Astrocyte of the cerebellum (primary cell): ENCODE results near the gene INPP4B.

Experiments
- DNase-seq: peaks from one replicate; pipeline ENCODE4 v3.0.0-alpha.2; 2011; ENCODE audit warnings: low read depth
- H3K4me3 ChIP-seq: 2 replicates; pipeline ENCODE4 v1.5.1; 2011; ENCODE audit warnings: mild to moderate bottlenecking, low read depth, low read length, moderate library complexity
- in situ Hi-C: cut with HindIII; loops from 2 replicates; pipeline ENCODE4 v1.10.0; 2017; ENCODE audit warnings: low sequenced_read_pairs
- TF ChIP-seq, protein P1 (sequence below): IDR thresholded peaks from 2 replicates; pipeline ENCODE4 v1.5.1; 2012; ENCODE audit warnings: low read length, low read depth, moderate library complexity, mild to moderate bottlenecking; ENCODE audit errors: missing control alignments

The INPP4B gene

DNA sequence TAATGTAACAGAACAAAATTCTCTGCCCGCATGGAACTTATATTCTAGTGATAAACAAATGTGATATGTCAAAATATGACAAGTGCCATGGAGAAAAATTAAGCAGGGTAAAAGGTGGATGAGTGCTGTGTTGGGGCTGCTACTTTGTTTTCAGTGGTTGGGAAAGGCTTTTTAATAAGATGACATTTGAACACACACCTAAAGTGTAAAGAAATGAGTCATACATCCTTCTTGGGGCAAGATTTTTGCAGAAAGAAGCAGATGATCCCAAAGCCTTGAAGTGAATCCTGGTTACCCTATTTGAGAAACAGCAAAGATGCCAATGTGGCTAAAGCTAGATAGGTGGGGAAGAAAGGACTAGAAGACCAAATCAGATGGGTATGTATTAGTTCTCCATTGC is 564.1 kb downstream of the INPP4B start:
- H3K4me3 ChIP-seq: no peak overlapping the region
- TF ChIP-seq, protein P1, sequence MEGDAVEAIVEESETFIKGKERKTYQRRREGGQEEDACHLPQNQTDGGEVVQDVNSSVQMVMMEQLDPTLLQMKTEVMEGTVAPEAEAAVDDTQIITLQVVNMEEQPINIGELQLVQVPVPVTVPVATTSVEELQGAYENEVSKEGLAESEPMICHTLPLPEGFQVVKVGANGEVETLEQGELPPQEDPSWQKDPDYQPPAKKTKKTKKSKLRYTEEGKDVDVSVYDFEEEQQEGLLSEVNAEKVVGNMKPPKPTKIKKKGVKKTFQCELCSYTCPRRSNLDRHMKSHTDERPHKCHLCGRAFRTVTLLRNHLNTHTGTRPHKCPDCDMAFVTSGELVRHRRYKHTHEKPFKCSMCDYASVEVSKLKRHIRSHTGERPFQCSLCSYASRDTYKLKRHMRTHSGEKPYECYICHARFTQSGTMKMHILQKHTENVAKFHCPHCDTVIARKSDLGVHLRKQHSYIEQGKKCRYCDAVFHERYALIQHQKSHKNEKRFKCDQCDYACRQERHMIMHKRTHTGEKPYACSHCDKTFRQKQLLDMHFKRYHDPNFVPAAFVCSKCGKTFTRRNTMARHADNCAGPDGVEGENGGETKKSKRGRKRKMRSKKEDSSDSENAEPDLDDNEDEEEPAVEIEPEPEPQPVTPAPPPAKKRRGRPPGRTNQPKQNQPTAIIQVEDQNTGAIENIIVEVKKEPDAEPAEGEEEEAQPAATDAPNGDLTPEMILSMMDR: no peak
- no peak for DNase-seq
- in situ Hi-C loops: no loop called here

GRCh38 chr4:142278663-142279062 is 567.4 kb downstream of the INPP4B start:
- no peak for DNase-seq
- TF ChIP-seq, protein P1: no peak
- in situ Hi-C loops: no loop called here
- no peak overlapping the region for H3K4me3 ChIP-seq

DNA sequence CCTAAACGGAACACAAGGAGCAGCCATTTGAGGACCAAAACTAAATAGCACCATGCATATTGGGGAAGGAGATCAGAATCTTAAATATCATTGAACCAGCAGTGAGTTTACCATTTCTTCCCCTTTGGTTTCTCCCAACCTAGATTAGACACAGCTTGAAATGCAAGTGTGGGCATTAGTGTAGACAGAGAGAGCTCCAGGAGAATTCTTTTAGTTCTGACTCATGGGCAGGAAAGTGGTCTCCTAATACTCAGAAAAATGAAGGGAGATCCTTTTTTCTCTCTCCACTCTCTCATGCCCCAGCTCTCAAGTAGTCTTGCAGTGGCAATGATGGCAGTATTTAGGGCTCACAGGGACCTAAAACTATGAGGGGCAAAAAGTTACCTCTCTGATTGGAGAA is 567.9 kb downstream of the INPP4B start:
- in situ Hi-C loops: no loop called here
- TF ChIP-seq, protein P1: no peak
- no peak for DNase-seq
- H3K4me3 ChIP-seq: no peak overlapping the region

- no peak for DNase-seq
- in situ Hi-C loops: no loop called here
- TF ChIP-seq, protein P1: no peak
- no peak overlapping the region for H3K4me3 ChIP-seq
Observed at GRCh38 chr4:142274137-142274536, 572.0 kb downstream of the INPP4B start.

DNA sequence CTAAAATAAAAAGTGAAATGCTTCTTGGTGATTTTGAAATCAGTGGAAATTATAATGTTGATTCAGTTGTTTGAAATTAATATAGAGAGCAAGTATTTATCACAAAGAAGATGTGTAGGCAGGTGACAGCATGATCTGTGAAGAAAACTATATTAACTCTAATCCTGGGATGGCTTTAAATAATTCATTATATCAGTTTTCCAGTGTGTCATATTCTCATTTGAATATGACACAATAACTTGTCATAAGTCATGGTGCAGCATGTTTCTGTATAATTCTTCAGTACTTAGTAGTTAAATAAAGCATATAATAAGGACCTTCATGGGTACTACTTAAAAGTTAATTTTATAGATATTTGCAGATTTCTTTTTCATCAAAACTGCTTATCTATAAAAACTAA is 573.6 kb downstream of the INPP4B start:
- no peak overlapping the region for H3K4me3 ChIP-seq
- in situ Hi-C loops: no loop called here
- TF ChIP-seq, protein P1: no peak
- DNase-seq: no peak

DNA sequence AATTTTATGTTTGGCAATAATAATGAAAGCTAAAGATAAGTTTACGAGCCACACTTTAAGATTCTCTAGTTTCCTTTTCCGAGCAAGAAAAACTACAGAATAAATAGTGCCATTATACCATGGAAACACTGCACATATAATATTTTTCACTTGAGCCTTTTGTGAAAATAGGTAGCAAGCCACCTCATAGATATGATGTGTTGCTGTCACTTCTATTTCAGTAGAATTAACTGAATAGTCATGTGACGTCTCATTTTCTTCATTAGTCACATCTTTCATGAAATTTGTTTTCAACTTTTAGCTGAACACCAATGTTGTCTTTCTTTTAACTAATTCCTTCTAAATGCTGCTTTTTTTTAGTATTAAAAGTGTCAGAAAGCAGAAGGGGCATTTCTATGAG is 574.3 kb downstream of the INPP4B start:
- TF ChIP-seq, protein P1: no peak
- DNase-seq: no peak
- in situ Hi-C loops: no loop called here
- no peak overlapping the region for H3K4me3 ChIP-seq

- in situ Hi-C loops: no loop called here
- no peak for DNase-seq
- TF ChIP-seq, protein P1: no peak
- no peak overlapping the region for H3K4me3 ChIP-seq
Observed at GRCh38 chr4:142267101-142267500, 579.0 kb downstream of the INPP4B start.
